Mesodermal cell (in vitro differentiated cells): ENCODE data around the gene GRIK3.

Experiments
- H3K27ac ChIP-seq: 2 replicates; pipeline ENCODE4 v1.7.0; 2013; ENCODE audit warnings: mild to moderate bottlenecking, low read depth, low read length, moderate library complexity; ENCODE audit not compliant: severe bottlenecking
- H3K36me3 ChIP-seq: 2 replicates; pipeline ENCODE4 v1.7.1; 2013; ENCODE audit warnings: mild to moderate bottlenecking, low read length, moderate library complexity; ENCODE audit not compliant: control insufficient read depth, insufficient read depth
- H3K4me1 ChIP-seq: one replicate; pipeline ENCODE4 v1.7.1; 2013; ENCODE audit warnings: mild to moderate bottlenecking, low read length; ENCODE audit not compliant: insufficient read depth, control insufficient read depth, poor library complexity, severe bottlenecking
- H3K4me3 ChIP-seq: 2 replicates; pipeline ENCODE4 v1.7.0; 2013; ENCODE audit warnings: low read length, control low read depth, mild to moderate bottlenecking; ENCODE audit not compliant: insufficient read depth, poor library complexity, severe bottlenecking; ENCODE audit errors: extremely low read depth
- H3K9me3 ChIP-seq: 2 replicates; pipeline ENCODE4 v1.7.1; 2013; ENCODE audit warnings: mild to moderate bottlenecking, low read length, moderate library complexity; ENCODE audit not compliant: control insufficient read depth
- WGBS, 2 experiments: methylation state at CpG; one replicate each; pipeline ENCODE4 v1.1.5; 2013; ENCODE audit warnings: missing lambda C conversion rate in 2 of 2; ENCODE audit not compliant: insufficient coverage in 2 of 2; 5-methylcytosine and 5-hydroxymethylcytosine counted together

Gene GRIK3

GRCh38 chr1:36855699-36856494 lies 178.4 kb downstream of the GRIK3 start:
- no peaks in the 10 kb centered on the region for H3K9me3 ChIP-seq
- no peaks in the 10 kb centered on the region for H3K36me3 ChIP-seq
- H3K27ac ChIP-seq, result no peak overlapping the region
- no peaks in the 10 kb centered on the region for H3K4me1 ChIP-seq
- WGBS, 2 experiments, result 62 to 67% methylated on average over 16 to 17 of the region's 17 CpGs
- H3K4me3 ChIP-seq, result no peak overlapping the region

GRCh38 chr1:36853638-36854037 lies 180.7 kb downstream of the GRIK3 start:
- Histone ChIP-seq H3K36me3 (no peaks in the 10 kb centered on the region), H3K27ac (no peak overlapping the region), H3K4me1 (no peaks in the 10 kb centered on the region), H3K4me3 (no peak overlapping the region), H3K9me3 (no peaks in the 10 kb centered on the region)
- WGBS, 2 experiments, result 89 to 95% methylated on average over 12 to 14 of the region's 14 CpGs

GRCh38 chr1:36852586-36852985 lies 181.7 kb downstream of the GRIK3 start:
- Histone ChIP-seq H3K4me3 (no peak overlapping the region), H3K36me3 (no peaks in the 10 kb centered on the region), H3K4me1 (no peaks in the 10 kb centered on the region), H3K27ac (no peak overlapping the region), H3K9me3 (no peaks in the 10 kb centered on the region)
- WGBS, 2 experiments, result 88 to 93% methylated on average over 2 to 5 of the region's 5 CpGs

GRCh38 chr1:36851595-36851994 lies 182.7 kb downstream of the GRIK3 start:
- no peak overlapping the region for H3K4me3 ChIP-seq
- WGBS, 2 experiments, result 92 to 97% methylated on average over 4 of the region's 4 CpGs
- H3K36me3 ChIP-seq, result no peaks in the 10 kb centered on the region
- H3K27ac ChIP-seq, result no peak overlapping the region
- H3K9me3 ChIP-seq, result no peaks in the 10 kb centered on the region
- H3K4me1 ChIP-seq, result no peaks in the 10 kb centered on the region

GRCh38 chr1:36851087-36851486 lies 183.2 kb downstream of the GRIK3 start:
- no peaks in the 10 kb centered on the region for H3K9me3 ChIP-seq
- H3K4me1 ChIP-seq, result no peaks in the 10 kb centered on the region
- H3K4me3 ChIP-seq, result no peak overlapping the region
- H3K27ac ChIP-seq, result no peak overlapping the region
- WGBS, 2 experiments, result 83 to 86% methylated on average over 4 to 5 of the region's 6 CpGs
- H3K36me3 ChIP-seq, result no peaks in the 10 kb centered on the region

- Histone ChIP-seq H3K27ac (no peak overlapping the region), H3K36me3 (no peaks in the 10 kb centered on the region), H3K4me1 (no peaks in the 10 kb centered on the region), H3K4me3 (no peak overlapping the region), H3K9me3 (no peaks in the 10 kb centered on the region)
- WGBS, 2 experiments, result 100% methylated on average over 1 of the region's 12 CpGs; no CpG with 5 or more reads in 1 of the 2 experiments
These were observed 184.4 kb downstream of the GRIK3 start for GRCh38 chr1:36849956-36850355.

GRCh38 chr1:36847761-36848160 lies 186.6 kb downstream of the GRIK3 start:
- WGBS, 2 experiments, result 6 to 24% methylated on average over 2 of the region's 2 CpGs
- Histone ChIP-seq H3K4me1 (no peaks in the 10 kb centered on the region), H3K27ac (no peak overlapping the region), H3K9me3 (no peaks in the 10 kb centered on the region), H3K36me3 (no peaks in the 10 kb centered on the region), H3K4me3 (no peak overlapping the region)

GRCh38 chr1:36847186-36847585 lies 187.1 kb downstream of the GRIK3 start:
- Histone ChIP-seq H3K4me3 (no peak overlapping the region), H3K36me3 (no peaks in the 10 kb centered on the region)
- WGBS, 2 experiments, result 33 to 43% methylated on average over 1 of the region's 1 CpG

GRCh38 chr1:36846357-36846756 lies 188.0 kb downstream of the GRIK3 start:
- no peaks in the 10 kb centered on the region for H3K9me3 ChIP-seq
- whole genome bisulfite sequencing, 2 experiments, result 22 to 30% methylated on average over 1 of the region's 1 CpG
- H3K4me3 ChIP-seq, result no peak overlapping the region
- no peak overlapping the region for H3K27ac ChIP-seq
- H3K36me3 ChIP-seq, result no peaks in the 10 kb centered on the region
- no peaks in the 10 kb centered on the region for H3K4me1 ChIP-seq

More at GRCh38 chr1:36847186-36847585, 187.1 kb downstream of the GRIK3 start:
- no peaks in the 10 kb centered on the region for H3K9me3 ChIP-seq
- no peaks in the 10 kb centered on the region for H3K4me1 ChIP-seq
- no peak overlapping the region for H3K27ac ChIP-seq

- WGBS, 2 experiments, result 81 to 90% methylated on average over 10 to 11 of the region's 14 CpGs
- Histone ChIP-seq H3K36me3 (no peaks in the 10 kb centered on the region), H3K9me3 (no peaks in the 10 kb centered on the region), H3K27ac (no peak overlapping the region), H3K4me1 (no peaks in the 10 kb centered on the region), H3K4me3 (no peak overlapping the region)
These were observed 188.5 kb downstream of the GRIK3 start for GRCh38 chr1:36845802-36846201.

- H3K36me3 ChIP-seq, result no peaks in the 10 kb centered on the region
- no peaks in the 10 kb centered on the region for H3K9me3 ChIP-seq
- 82 to 87% methylated on average over 8 to 9 of the region's 9 CpGs for WGBS, 2 experiments
- no peak overlapping the region for H3K4me3 ChIP-seq
- H3K27ac ChIP-seq, result no peak overlapping the region
- H3K4me1 ChIP-seq, result no peaks in the 10 kb centered on the region
These were observed 189.4 kb downstream of the GRIK3 start for GRCh38 chr1:36844917-36845316.
